Right lobe of liver (tissue), 6 donors: ENCODE measurements around the gene GAB1. TPM values are rescaled to one million over a fixed set of nuclear protein-coding genes. Genes with fewer than 3 reads are reported as not detected.

Source experiments
- ATAC-seq, 4 donors: fragments of 200-7000 bp; cut with Tn5 transposase; one replicate each; pipeline ENCODE4 v1.9.1; 2020; ENCODE audit warnings: mild to moderate bottlenecking in 4 of 4, moderate library complexity in 4 of 4
- DNase-seq, 3 donors: peaks; one replicate each; pipeline ENCODE4 v3.0.0-alpha.2; 2020
- H3K27ac ChIP-seq, 3 donors: fragments of 200-600 bp; one replicate each; pipeline ENCODE4 v1.8.0; 2022
- H3K27me3 ChIP-seq, 2 donors: fragments of 200-600 bp; one replicate each; pipeline ENCODE4 v1.8.0; 2022
- H3K36me3 ChIP-seq, 4 donors: fragments of 200-600 bp; sonication (generic) in 1 of 4; one replicate each; pipeline versions ENCODE4 v1.5.1 to v1.8.0; 2017 to 2022; ENCODE audit warnings: control low read depth in 1 of 4
- H3K4me1 ChIP-seq, 4 donors: fragments of 200-600 bp; sonication (generic) in 1 of 4; one replicate each; pipeline versions ENCODE4 v1.5.1 to v1.8.0; 2017 to 2022; ENCODE audit warnings: control low read depth in 1 of 4
- H3K4me3 ChIP-seq, 3 donors: fragments of 200-600 bp; one replicate each; pipeline ENCODE4 v1.8.0; 2022
- H3K9me3 ChIP-seq, 4 donors: fragments of 200-600 bp; sonication (generic) in 1 of 4; one replicate each; pipeline versions ENCODE4 v1.5.1 to v1.8.0; 2017 to 2022; ENCODE audit warnings: control low read depth in 1 of 4
- CTCF ChIP-seq, 4 donors: fragments of 200-600 bp in 3 of 4; fragments of 450-650 bp in 1 of 4; IDR thresholded peaks; one replicate each; pipeline versions ENCODE4 v1.5.1 to v1.8.0; 2016 to 2022; ENCODE audit warnings: antibody characterized with exemption in 4 of 4, mild to moderate bottlenecking in 2 of 4
- POLR2A ChIP-seq: fragments of 450-650 bp; IDR thresholded peaks from one replicate; pipeline ENCODE4 v1.6.1; 2017; ENCODE audit warnings: antibody characterized with exemption, mild to moderate bottlenecking
- WGBS: methylation state at CpG from one replicate; pipeline ENCODE4 v1.1.6; 2018; ENCODE audit warnings: low coverage, low lambda C conversion rate; ENCODE audit not compliant: insufficient coverage; ENCODE audit errors: missing lambda C conversion rate; 5-methylcytosine and 5-hydroxymethylcytosine counted together
- intact Hi-C, 2 donors: fragments of 100-400 bp; cut with DNase I; formaldehyde crosslinking; loops; one replicate each; pipeline versions ENCODE4 v1.11.2 to v1.14.1; 2022
- total RNA-seq, 6 experiments: library from RNA; depleted of rRNA in 2 of 6; stranded (reverse); fragments of >200 nt in 2 of 6; fragmentation: NEBNext Ultra II Directional in 3 of 6; extraction: Animal tissue kit (Norgen Biotek cat#: 25700) in 3 of 6; gene quantifications; one replicate each; pipeline versions ENCODE4 v1.1.0 to v1.2.4, GENCODE V29; 2016 to 2023
- donor health status: DM: no; HTN: yes; CAD: no.
- donor health status: DM: no; HTN: no; CAD: no.
- donor health status: DM: no; HTN: no; CAD: no.
- donor health status: DM: no; HTN: yes; CAD: no.
- donor health status: DM: no; HTN: yes; CAD: no.

GAB1 gene
- total RNA-seq, 6 experiments from 2014 or later: 7.0 to 13.0 (median 9.7) TPM

GRCh38 chr4:143424276-143424675 lies 87.6 kb downstream of the GAB1 start:
- TF ChIP-seq POLR2A (no peak), CTCF (IDR thresholded peaks at IDR 0.05) (no peak)
- Histone ChIP-seq H3K36me3 (no peaks in the 10 kb centered on the region), H3K27ac (no peak overlapping the region), H3K27me3 (no peaks in the 10 kb centered on the region), H3K4me1 (no peaks in the 10 kb centered on the region), H3K9me3 (peaks cover 0 to under 1% (median 0%) of the 10 kb centered on the region in 4 donors), H3K4me3 (no peak overlapping the region)
- intact Hi-C loops: no loop called here
- no peak for DNase-seq
- ATAC-seq: no peak

- Histone ChIP-seq H3K27me3 (no peaks in the 10 kb centered on the region), H3K9me3 (peaks cover 0 to 15% (median 4%) of the 10 kb centered on the region in 4 donors), H3K27ac (no peak overlapping the region), H3K4me3 (no peak overlapping the region), H3K36me3 (peaks cover 0 to 1% (median 0%) of the 10 kb centered on the region in 4 donors), H3K4me1 (no peaks in the 10 kb centered on the region)
- 95% methylated on average over 9 of the region's 10 CpGs for WGBS
- DNase-seq (no peak), ATAC-seq (no peak)
- TF ChIP-seq POLR2A: no peak
- no peak for TF ChIP-seq CTCF (IDR thresholded peaks at IDR 0.05)
- intact Hi-C loops: no loop called here
These were observed 95.0 kb downstream of the GAB1 start for GRCh38 chr4:143431526-143432257.

GRCh38 chr4:143432258-143432591 lies 95.5 kb downstream of the GAB1 start:
- no peaks in the 10 kb centered on the region for H3K27me3 ChIP-seq
- intact Hi-C loops: no loop called here
- peaks cover 0 to 15% (median 4%) of the 10 kb centered on the region in 4 donors for H3K9me3 ChIP-seq
- peaks cover 0 to 1% (median 0%) of the 10 kb centered on the region in 4 donors for H3K36me3 ChIP-seq
- H3K27ac ChIP-seq: no peak overlapping the region
- 81% methylated on average over 4 of the region's 4 CpGs for WGBS
- H3K4me3 ChIP-seq: no peak overlapping the region
- ATAC-seq (no peak), DNase-seq (no peak)
- no peaks in the 10 kb centered on the region for H3K4me1 ChIP-seq
- TF ChIP-seq CTCF (IDR thresholded peaks at IDR 0.05) (no peak), POLR2A (no peak)

GRCh38 chr4:143433231-143433630 lies 96.6 kb downstream of the GAB1 start:
- no peak overlapping the region for H3K27ac ChIP-seq
- WGBS: 69% methylated on average over 2 of the region's 2 CpGs
- H3K4me3 ChIP-seq: no peak overlapping the region
- TF ChIP-seq CTCF (IDR thresholded peaks at IDR 0.05) (no peak), POLR2A (no peak)
- DNase-seq (no peak), ATAC-seq (peak in 1 of 4 donors; percentile 39)
- peaks cover 0 to 15% (median 4%) of the 10 kb centered on the region in 4 donors for H3K9me3 ChIP-seq
- H3K4me1 ChIP-seq: no peaks in the 10 kb centered on the region
- intact Hi-C loops: no loop called here
- H3K36me3 ChIP-seq: peaks cover 0 to 1% (median 0%) of the 10 kb centered on the region in 4 donors
- H3K27me3 ChIP-seq: no peaks in the 10 kb centered on the region
